OCI-LY3 (cell line): ENCODE measurements around the gene SPG7.

Source experiments
- EZH2phosphoT487 ChIP-seq: fragments of 200-600 bp; shearing (Covaris generic); IDR thresholded peaks from 2 replicates; pipeline ENCODE4 v1.6.1; 2018; ENCODE audit warnings: antibody characterized with exemption, mixed run types, low read depth
- TF ChIP-seq, protein P1 (sequence below): fragments of 200-600, 300-600 bp; sonication (generic); IDR thresholded peaks from 2 replicates; pipeline ENCODE4 v1.5.1; 2014; ENCODE audit warnings: antibody characterized with exemption, low read length, low read depth

DNA sequence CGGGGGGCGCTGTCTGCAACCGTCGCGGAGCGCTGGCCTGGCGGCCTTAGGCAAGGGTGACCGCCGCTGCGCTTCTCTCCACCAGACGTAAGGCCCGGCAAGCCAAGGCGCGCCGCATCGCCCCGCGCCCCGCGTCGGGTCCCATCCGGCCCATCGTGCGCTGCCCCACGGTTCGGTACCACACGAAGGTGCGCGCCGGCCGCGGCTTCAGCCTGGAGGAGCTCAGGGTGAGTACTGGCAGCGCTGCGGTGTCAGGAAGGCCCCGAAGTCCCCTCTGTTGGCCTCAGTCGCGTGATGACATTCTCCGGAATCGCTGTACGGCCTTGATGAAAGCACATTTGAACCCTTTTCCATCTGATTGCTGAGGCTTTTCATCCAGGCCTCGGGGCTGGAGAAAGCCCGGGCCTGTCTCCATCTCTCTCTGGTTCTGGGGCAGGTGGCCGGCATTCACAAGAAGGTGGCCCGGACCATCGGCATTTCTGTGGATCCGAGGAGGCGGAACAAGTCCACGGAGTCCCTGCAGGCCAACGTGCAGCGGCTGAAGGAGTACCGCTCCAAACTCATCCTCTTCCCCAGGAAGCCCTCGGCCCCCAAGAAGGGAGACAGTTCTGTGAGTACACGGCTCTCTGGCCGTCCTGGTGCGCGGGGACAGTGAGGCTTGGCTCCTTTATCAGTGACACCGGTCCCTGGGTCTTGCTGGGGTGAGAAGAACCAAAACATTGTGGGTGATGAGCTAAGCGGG lies 53.1 kb downstream of the SPG7 start:
- TF ChIP-seq, protein P1, sequence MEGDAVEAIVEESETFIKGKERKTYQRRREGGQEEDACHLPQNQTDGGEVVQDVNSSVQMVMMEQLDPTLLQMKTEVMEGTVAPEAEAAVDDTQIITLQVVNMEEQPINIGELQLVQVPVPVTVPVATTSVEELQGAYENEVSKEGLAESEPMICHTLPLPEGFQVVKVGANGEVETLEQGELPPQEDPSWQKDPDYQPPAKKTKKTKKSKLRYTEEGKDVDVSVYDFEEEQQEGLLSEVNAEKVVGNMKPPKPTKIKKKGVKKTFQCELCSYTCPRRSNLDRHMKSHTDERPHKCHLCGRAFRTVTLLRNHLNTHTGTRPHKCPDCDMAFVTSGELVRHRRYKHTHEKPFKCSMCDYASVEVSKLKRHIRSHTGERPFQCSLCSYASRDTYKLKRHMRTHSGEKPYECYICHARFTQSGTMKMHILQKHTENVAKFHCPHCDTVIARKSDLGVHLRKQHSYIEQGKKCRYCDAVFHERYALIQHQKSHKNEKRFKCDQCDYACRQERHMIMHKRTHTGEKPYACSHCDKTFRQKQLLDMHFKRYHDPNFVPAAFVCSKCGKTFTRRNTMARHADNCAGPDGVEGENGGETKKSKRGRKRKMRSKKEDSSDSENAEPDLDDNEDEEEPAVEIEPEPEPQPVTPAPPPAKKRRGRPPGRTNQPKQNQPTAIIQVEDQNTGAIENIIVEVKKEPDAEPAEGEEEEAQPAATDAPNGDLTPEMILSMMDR, result no peak
- TF ChIP-seq EZH2phosphoT487, result no peak
